ENCODE results near the gene MLLT3.

- TF ChIP-seq CTCF (conservative IDR thresholded peaks at IDR 0.05) (no peak), EZH2 (IDR thresholded peaks at IDR 0.05; ENCODE audit: low read depth) (no peak)
Measured at GRCh38 chr9:20512106-20512505, 110.2 kb downstream of the MLLT3 start.
